IMR-90 (cell line): ENCODE results near the gene ODAD2. TPM values are rescaled to one million over a fixed set of nuclear protein-coding genes. Genes with fewer than 3 reads are reported as not detected.

Source experiments
- ATAC-seq: fragments of 200-7000 bp; cut with Tn5 transposase; 2 replicates; pipeline ENCODE4 v1.9.1; 2020; ENCODE audit warnings: low read depth, mild to moderate bottlenecking, moderate library complexity
- BruUV-seq: library from RNA; stranded (reverse); fragments of 400-500 nt; replicated peaks from 2 replicates; lab custom pipeline; 2021; lab: Mats Ljungman, UMichigan
- CTCF ChIA-PET: fragments of 300-600 bp; formaldehyde crosslinking; extraction: SDS; loops from one replicate; lab custom pipeline; 2021; ENCODE audit warnings: antibody characterized with exemption; lab: Yijun Ruan, JAX
- POLR2A ChIA-PET: fragments of 300-600 bp; sonication (Branson Sonifier 250); formaldehyde crosslinking; loops from one replicate; lab custom pipeline; 2022; ENCODE audit warnings: antibody characterized with exemption; ENCODE audit not compliant: unreplicated experiment; lab: Charles Lee
- DNase-seq: peaks from one replicate; pipeline ENCODE4 v3.0.0; 2013
- H2AFZ ChIP-seq: replicated peaks from 2 replicates; pipeline ENCODE3; 2013; ENCODE audit warnings: low read length, mild to moderate bottlenecking; ENCODE audit not compliant: poor library complexity
- H2AK5ac ChIP-seq: 2 replicates; pipeline ENCODE4 v1.6.1; 2013; ENCODE audit warnings: low read depth, low read length, inconsistent platforms
- H2AK9ac ChIP-seq: replicated peaks from 2 replicates; pipeline ENCODE3; 2013; ENCODE audit warnings: mild to moderate bottlenecking, low read depth, low read length, moderate library complexity; ENCODE audit not compliant: poor library complexity
- H2BK120ac ChIP-seq: 2 replicates; pipeline ENCODE4 v1.6.1; 2013; ENCODE audit warnings: low read depth, low read length, inconsistent platforms
- H2BK15ac ChIP-seq: 3 replicates; pipeline ENCODE4 v1.6.1; 2013; ENCODE audit warnings: low read depth, low read length, inconsistent platforms
- H2BK20ac ChIP-seq: 2 replicates; pipeline ENCODE4 v1.6.1; 2013; ENCODE audit warnings: low read depth, mild to moderate bottlenecking, inconsistent platforms, low read length, moderate library complexity
- H2BK5ac ChIP-seq: 2 replicates; pipeline ENCODE4 v1.6.1; 2013; ENCODE audit warnings: mild to moderate bottlenecking, low read depth, low read length, inconsistent platforms; ENCODE audit not compliant: poor library complexity, severe bottlenecking
- H3K14ac ChIP-seq: replicated peaks from 2 replicates; pipeline ENCODE4 v1.6.1; 2013; ENCODE audit warnings: low read depth, low read length, inconsistent platforms
- H3K18ac ChIP-seq: 2 replicates; pipeline ENCODE4 v1.6.1; 2013; ENCODE audit warnings: low read depth, low read length, control low read depth
- H3K23ac ChIP-seq: 2 replicates; pipeline ENCODE4 v1.6.1; 2013; ENCODE audit warnings: low read depth, low read length, inconsistent platforms
- H3K27ac ChIP-seq: 2 replicates; pipeline ENCODE4 v1.5.1; 2013; ENCODE audit warnings: mild to moderate bottlenecking, control low read depth, low read length; ENCODE audit not compliant: insufficient read depth
- H3K27me3 ChIP-seq: 2 replicates; pipeline ENCODE4 v1.6.1; 2013; ENCODE audit warnings: low read length; ENCODE audit not compliant: control insufficient read depth, insufficient read depth
- H3K36me3 ChIP-seq: 2 replicates; pipeline ENCODE4 v1.6.1; 2013; ENCODE audit warnings: low read length, mixed read lengths; ENCODE audit not compliant: control insufficient read depth, insufficient read depth
- H3K4ac ChIP-seq: 2 replicates; pipeline ENCODE4 v1.6.1; 2013; ENCODE audit warnings: low read depth, low read length, inconsistent platforms
- H3K4me1 ChIP-seq: 2 replicates; pipeline ENCODE4 v1.6.1; 2013; ENCODE audit warnings: low read length, mixed read lengths; ENCODE audit not compliant: control insufficient read depth, insufficient read depth
- H3K4me2 ChIP-seq: 2 replicates; pipeline ENCODE4 v1.6.1; 2013; ENCODE audit warnings: low read depth, mild to moderate bottlenecking, control low read depth, low read length, moderate library complexity
- H3K4me3 ChIP-seq: 2 replicates; pipeline ENCODE4 v1.5.1; 2013; ENCODE audit warnings: low read depth, mild to moderate bottlenecking, control low read depth, low read length, moderate library complexity; ENCODE audit not compliant: insufficient read depth
- H3K56ac ChIP-seq: 2 replicates; pipeline ENCODE4 v1.6.1; 2013; ENCODE audit warnings: low read length, inconsistent platforms; ENCODE audit not compliant: insufficient read depth; ENCODE audit errors: extremely low read depth
- H3K79me1 ChIP-seq, 2 experiments: 2 replicates each; pipeline ENCODE4 v1.6.1; 2013; ENCODE audit warnings: low read length in 2 of 2, inconsistent platforms in 1 of 2, low read depth in 1 of 2
- H3K9ac ChIP-seq: 2 replicates; pipeline ENCODE4 v1.6.1; 2013; ENCODE audit warnings: low read depth, low read length, control low read depth
- H3K9me1 ChIP-seq: 2 replicates; pipeline ENCODE4 v1.6.1; 2013; ENCODE audit warnings: low read length, inconsistent platforms; ENCODE audit not compliant: insufficient read depth
- H3K9me3 ChIP-seq: 2 replicates; pipeline ENCODE4 v1.6.1; 2013; ENCODE audit warnings: low read length; ENCODE audit not compliant: control insufficient read depth, insufficient read depth
- H4K20me1 ChIP-seq: 2 replicates; pipeline ENCODE4 v1.6.1; 2013; ENCODE audit warnings: low read length, inconsistent platforms; ENCODE audit not compliant: insufficient read depth
- H4K5ac ChIP-seq: 2 replicates; pipeline ENCODE4 v1.6.1; 2013; ENCODE audit warnings: mild to moderate bottlenecking, low read depth, low read length, control low read depth
- H4K8ac ChIP-seq, 2 experiments: 2 replicates each; pipeline ENCODE4 v1.6.1; 2013; ENCODE audit warnings: low read depth in 2 of 2, low read length in 2 of 2, control low read depth in 1 of 2, inconsistent platforms in 1 of 2
- H4K91ac ChIP-seq: 2 replicates; pipeline ENCODE4 v1.6.1; 2013; ENCODE audit warnings: low read depth, low read length, inconsistent platforms; ENCODE audit not compliant: insufficient read depth
- BHLHE40 ChIP-seq: fragments of 150-350 bp; IDR thresholded peaks from 2 replicates; pipeline ENCODE4 v1.6.1; 2016; ENCODE audit warnings: mild to moderate bottlenecking, low read depth, low read length
- CEBPB ChIP-seq: IDR thresholded peaks from 2 replicates; pipeline ENCODE4 v1.6.1; 2012; ENCODE audit warnings: low read depth, low read length, improper control_type of control experiment
- CHD1 ChIP-seq: IDR thresholded peaks from 2 replicates; pipeline ENCODE4 v1.6.1; 2012; ENCODE audit warnings: low read depth, low read length, improper control_type of control experiment
- FOS ChIP-seq: fragments of 150-350 bp; IDR thresholded peaks from 2 replicates; pipeline ENCODE4 v1.6.1; 2016; ENCODE audit warnings: low read depth, low read length
- MAFK ChIP-seq: IDR thresholded peaks from 2 replicates; pipeline ENCODE4 v1.6.1; 2012; ENCODE audit warnings: low read depth, low read length, improper control_type of control experiment
- MAZ ChIP-seq: IDR thresholded peaks from 2 replicates; pipeline ENCODE4 v1.6.1; 2012; ENCODE audit warnings: low read depth, mild to moderate bottlenecking, low read length, improper control_type of control experiment, moderate library complexity, borderline replicate concordance
- MXI1 ChIP-seq: IDR thresholded peaks from 2 replicates; pipeline ENCODE4 v1.6.1; 2012; ENCODE audit warnings: low read depth, mild to moderate bottlenecking, low read length, moderate library complexity, borderline replicate concordance
- NFE2L2 ChIP-seq: fragments of 150-350 bp; IDR thresholded peaks from 2 replicates; pipeline ENCODE4 v1.6.1; 2016; ENCODE audit warnings: low read depth, mild to moderate bottlenecking, low read length
- POLR2A ChIP-seq: IDR thresholded peaks from 2 replicates; pipeline ENCODE4 v1.6.1; 2012; ENCODE audit warnings: mild to moderate bottlenecking, low read depth, low read length
- RAD21 ChIP-seq: IDR thresholded peaks from 2 replicates; pipeline ENCODE4 v1.6.1; 2012; ENCODE audit warnings: low read length, improper control_type of control experiment
- RCOR1 ChIP-seq: IDR thresholded peaks from 2 replicates; pipeline ENCODE4 v1.6.1; 2012; ENCODE audit warnings: mild to moderate bottlenecking, low read length, improper control_type of control experiment; ENCODE audit not compliant: insufficient replicate concordance
- RFX5 ChIP-seq: IDR thresholded peaks from 2 replicates; pipeline ENCODE4 v1.8.0; 2012; ENCODE audit warnings: low read depth, mild to moderate bottlenecking, low read length, moderate library complexity
- SMC3 ChIP-seq: fragments of 150-350 bp; IDR thresholded peaks from 2 replicates; pipeline ENCODE4 v1.6.1; 2016; ENCODE audit warnings: low read depth, mild to moderate bottlenecking, antibody characterized with exemption, low read length, moderate library complexity
- WGBS, 2 experiments: methylation state at CpG; one replicate each; pipeline versions ENCODE4 v1.1.5 to v1.1.7; 2013; ENCODE audit warnings: missing lambda C conversion rate in 2 of 2; ENCODE audit not compliant: insufficient read length in 1 of 2; ENCODE audit errors: extremely low coverage in 2 of 2; 5-methylcytosine and 5-hydroxymethylcytosine counted together
- dilution Hi-C: fragments of 300-500 bp; cut with HindIII; formaldehyde crosslinking; loops from one replicate; pipeline ENCODE4 v1.14.3; 2018; ENCODE audit warnings: low sequenced_read_pairs; ENCODE audit not compliant: unreplicated experiment
- in situ Hi-C: fragments of 300-500 bp; cut with MboI; formaldehyde crosslinking; loops from 3 replicates; pipeline ENCODE4 v1.14.3; 2019; ENCODE audit warnings: low sequenced_read_pairs, inconsistent platforms, mixed read lengths
- intact Hi-C: fragments of 100-400 bp; cut with micrococcal nuclease; formaldehyde crosslinking; loops from 2 replicates; pipeline ENCODE4 v1.10.0; 2022
- polyA plus RNA-seq, 3 experiments: library from polyadenylated mRNA; depleted of rRNA; stranded (reverse); fragments of >200 nt; gene quantifications; 2 replicates each; pipeline ENCODE4 v1.2.3, GENCODE V29; 2012; ENCODE audit warnings: low replicate concordance in 1 of 3
- total RNA-seq: library from RNA; depleted of rRNA; stranded (reverse); fragments of >200 nt; gene quantifications from 2 replicates; pipeline ENCODE4 v1.2.3, GENCODE V29; 2012
- TF ChIP-seq, protein P1 (sequence below): conservative IDR thresholded peaks from 2 replicates; pipeline ENCODE4 v1.5.1; 2012; ENCODE audit warnings: mild to moderate bottlenecking, low read depth, low read length, improper control_type of control experiment
- TF ChIP-seq, protein P2 (sequence below): fragments of 150-350 bp; IDR thresholded peaks from 2 replicates; pipeline ENCODE4 v1.6.1; 2017; ENCODE audit warnings: mild to moderate bottlenecking, antibody characterized with exemption, low read length, low read depth
- TF ChIP-seq, protein P3 (sequence below): fragments of 150-350 bp; IDR thresholded peaks from 2 replicates; pipeline ENCODE4 v1.6.1; 2016; ENCODE audit warnings: low read depth, mild to moderate bottlenecking, low read length, moderate library complexity, borderline replicate concordance

Gene ODAD2
- total and polyA plus RNA-seq, 2 of the 4 experiments (the other 2 are of a cell fraction), result 0.53 to 0.72 TPM

DNA sequence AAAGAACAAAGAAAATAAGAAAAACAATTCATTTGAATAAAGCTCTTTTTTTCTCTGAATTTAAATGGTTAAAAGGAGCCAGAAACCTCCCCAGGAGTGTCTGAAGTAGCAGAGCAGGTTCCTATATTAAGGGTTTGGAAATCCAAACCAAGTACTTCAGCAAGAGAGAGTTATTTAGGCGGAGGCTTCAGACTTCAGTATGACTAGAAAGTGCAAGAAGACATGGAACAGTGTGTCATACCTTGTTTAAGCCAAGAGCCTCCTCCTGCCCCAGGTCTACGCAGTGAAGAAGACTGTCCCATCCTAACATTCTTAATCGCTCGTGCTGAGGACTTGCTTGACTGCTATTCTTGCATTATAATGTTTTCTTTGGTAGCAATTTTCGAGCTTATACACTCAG lies 51.3 kb downstream of the ODAD2 start:
- Histone ChIP-seq H2AK5ac (no peak overlapping the region), H2BK120ac (no peak overlapping the region), H2BK20ac (no peak overlapping the region), H3K27ac (no peak overlapping the region), H2BK15ac (no peak overlapping the region), H4K91ac (no peak overlapping the region), H3K9me3 (no peaks in the 10 kb centered on the region), H4K5ac (no peak overlapping the region), H3K14ac (no peak overlapping the region), H3K36me3 (no peaks in the 10 kb centered on the region), H2BK5ac (no peak overlapping the region), H3K18ac (no peak overlapping the region), H4K20me1 (peaks cover 3% of the 10 kb centered on the region; the same call in 1 of the 2 replicates), H3K4ac (no peak overlapping the region), H2AK9ac (no peak overlapping the region), H3K9me1 (peaks cover 8% of the 10 kb centered on the region), H3K27me3 (no peaks in the 10 kb centered on the region), H3K4me2 (no peak overlapping the region), H2AFZ (no peak overlapping the region), H3K56ac (no peak overlapping the region), H3K79me1 (no peaks in the 10 kb centered on the region), H3K9ac (no peak overlapping the region), H3K4me1 (peaks cover 8% of the 10 kb centered on the region), H3K4me3 (no peak overlapping the region), H3K23ac (no peak overlapping the region), H4K8ac (no peak overlapping the region)
- in situ Hi-C loops (no loop called here), dilution Hi-C loops (no loop called here), intact Hi-C loops (no loop called here)
- no TSS peak for BruUV-seq
- ATAC-seq (no peak), DNase-seq (no peak)
- POLR2A ChIA-PET, result no interaction called here
- TF ChIP-seq SMC3, result no peak
- TF ChIP-seq MAZ, result no peak
- TF ChIP-seq RFX5, result no peak
- TF ChIP-seq FOS, result no peak
- no peak for TF ChIP-seq CEBPB
- TF ChIP-seq, protein P1, sequence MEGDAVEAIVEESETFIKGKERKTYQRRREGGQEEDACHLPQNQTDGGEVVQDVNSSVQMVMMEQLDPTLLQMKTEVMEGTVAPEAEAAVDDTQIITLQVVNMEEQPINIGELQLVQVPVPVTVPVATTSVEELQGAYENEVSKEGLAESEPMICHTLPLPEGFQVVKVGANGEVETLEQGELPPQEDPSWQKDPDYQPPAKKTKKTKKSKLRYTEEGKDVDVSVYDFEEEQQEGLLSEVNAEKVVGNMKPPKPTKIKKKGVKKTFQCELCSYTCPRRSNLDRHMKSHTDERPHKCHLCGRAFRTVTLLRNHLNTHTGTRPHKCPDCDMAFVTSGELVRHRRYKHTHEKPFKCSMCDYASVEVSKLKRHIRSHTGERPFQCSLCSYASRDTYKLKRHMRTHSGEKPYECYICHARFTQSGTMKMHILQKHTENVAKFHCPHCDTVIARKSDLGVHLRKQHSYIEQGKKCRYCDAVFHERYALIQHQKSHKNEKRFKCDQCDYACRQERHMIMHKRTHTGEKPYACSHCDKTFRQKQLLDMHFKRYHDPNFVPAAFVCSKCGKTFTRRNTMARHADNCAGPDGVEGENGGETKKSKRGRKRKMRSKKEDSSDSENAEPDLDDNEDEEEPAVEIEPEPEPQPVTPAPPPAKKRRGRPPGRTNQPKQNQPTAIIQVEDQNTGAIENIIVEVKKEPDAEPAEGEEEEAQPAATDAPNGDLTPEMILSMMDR, result no peak
- no peak for TF ChIP-seq MAFK
- TF ChIP-seq NFE2L2, result no peak
- no peak for TF ChIP-seq MXI1
- no peak for TF ChIP-seq CHD1
- TF ChIP-seq RAD21, result no peak
- TF ChIP-seq, protein P2, sequence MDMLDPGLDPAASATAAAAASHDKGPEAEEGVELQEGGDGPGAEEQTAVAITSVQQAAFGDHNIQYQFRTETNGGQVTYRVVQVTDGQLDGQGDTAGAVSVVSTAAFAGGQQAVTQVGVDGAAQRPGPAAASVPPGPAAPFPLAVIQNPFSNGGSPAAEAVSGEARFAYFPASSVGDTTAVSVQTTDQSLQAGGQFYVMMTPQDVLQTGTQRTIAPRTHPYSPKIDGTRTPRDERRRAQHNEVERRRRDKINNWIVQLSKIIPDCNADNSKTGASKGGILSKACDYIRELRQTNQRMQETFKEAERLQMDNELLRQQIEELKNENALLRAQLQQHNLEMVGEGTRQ, result no peak
- no peak for TF ChIP-seq BHLHE40
- TF ChIP-seq POLR2A, result no peak
- TF ChIP-seq, protein P3, sequence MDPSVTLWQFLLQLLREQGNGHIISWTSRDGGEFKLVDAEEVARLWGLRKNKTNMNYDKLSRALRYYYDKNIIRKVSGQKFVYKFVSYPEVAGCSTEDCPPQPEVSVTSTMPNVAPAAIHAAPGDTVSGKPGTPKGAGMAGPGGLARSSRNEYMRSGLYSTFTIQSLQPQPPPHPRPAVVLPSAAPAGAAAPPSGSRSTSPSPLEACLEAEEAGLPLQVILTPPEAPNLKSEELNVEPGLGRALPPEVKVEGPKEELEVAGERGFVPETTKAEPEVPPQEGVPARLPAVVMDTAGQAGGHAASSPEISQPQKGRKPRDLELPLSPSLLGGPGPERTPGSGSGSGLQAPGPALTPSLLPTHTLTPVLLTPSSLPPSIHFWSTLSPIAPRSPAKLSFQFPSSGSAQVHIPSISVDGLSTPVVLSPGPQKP, result no peak
- TF ChIP-seq RCOR1, result no peak
- CTCF ChIA-PET, result no interaction called here
- WGBS, 2 experiments, result no CpG with 5 or more reads among the region's 5 CpGs
